ENCODE data around the gene SIPA1L3. TPM values are rescaled to one million over a fixed set of nuclear protein-coding genes. Genes with fewer than 3 reads are reported as not detected.

Gene SIPA1L3
- polyA plus RNA-seq, 2 of the 4 experiments (the other 2 are of a cell fraction), result 28.9 to 50.6 TPM

DNA sequence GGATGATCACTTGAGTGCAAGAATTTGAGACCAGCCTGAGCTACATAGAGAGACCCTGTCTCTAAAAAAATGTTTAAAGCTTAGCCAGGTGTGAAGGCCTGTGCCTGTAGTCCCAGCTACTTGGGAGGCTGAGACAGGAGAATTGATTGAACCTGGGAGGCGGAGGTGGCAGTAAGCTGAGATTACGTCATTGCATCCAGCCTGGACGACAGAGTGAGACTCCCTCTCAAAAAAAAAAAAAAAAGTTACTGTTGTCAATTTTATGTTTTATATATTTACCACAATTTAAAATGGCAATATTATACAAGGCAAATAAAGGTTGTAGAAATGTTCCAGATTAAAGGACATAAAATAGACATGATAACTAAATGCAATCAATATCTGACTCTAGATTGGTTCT, 29.9 kb upstream of the SIPA1L3 start:
- Histone ChIP-seq H3K4me3 (no peak overlapping the region), H3K4me1 (no peaks in the 10 kb centered on the region), H3K4me2 (no peak overlapping the region), H3K9me3 (peaks cover 67% of the 10 kb centered on the region), H3K27ac (no peak overlapping the region)
- TF ChIP-seq ZSCAN20 (CRISPR knock-in tag; IDR thresholded peaks at IDR 0.05), result no peak
- TF ChIP-seq, protein P1, sequence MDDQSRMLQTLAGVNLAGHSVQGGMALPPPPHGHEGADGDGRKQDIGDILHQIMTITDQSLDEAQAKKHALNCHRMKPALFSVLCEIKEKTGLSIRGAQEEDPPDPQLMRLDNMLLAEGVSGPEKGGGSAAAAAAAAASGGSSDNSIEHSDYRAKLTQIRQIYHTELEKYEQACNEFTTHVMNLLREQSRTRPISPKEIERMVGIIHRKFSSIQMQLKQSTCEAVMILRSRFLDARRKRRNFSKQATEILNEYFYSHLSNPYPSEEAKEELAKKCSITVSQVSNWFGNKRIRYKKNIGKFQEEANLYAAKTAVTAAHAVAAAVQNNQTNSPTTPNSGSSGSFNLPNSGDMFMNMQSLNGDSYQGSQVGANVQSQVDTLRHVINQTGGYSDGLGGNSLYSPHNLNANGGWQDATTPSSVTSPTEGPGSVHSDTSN (IDR thresholded peaks at IDR 0.05), result no peak
- TF ChIP-seq, protein P2, sequence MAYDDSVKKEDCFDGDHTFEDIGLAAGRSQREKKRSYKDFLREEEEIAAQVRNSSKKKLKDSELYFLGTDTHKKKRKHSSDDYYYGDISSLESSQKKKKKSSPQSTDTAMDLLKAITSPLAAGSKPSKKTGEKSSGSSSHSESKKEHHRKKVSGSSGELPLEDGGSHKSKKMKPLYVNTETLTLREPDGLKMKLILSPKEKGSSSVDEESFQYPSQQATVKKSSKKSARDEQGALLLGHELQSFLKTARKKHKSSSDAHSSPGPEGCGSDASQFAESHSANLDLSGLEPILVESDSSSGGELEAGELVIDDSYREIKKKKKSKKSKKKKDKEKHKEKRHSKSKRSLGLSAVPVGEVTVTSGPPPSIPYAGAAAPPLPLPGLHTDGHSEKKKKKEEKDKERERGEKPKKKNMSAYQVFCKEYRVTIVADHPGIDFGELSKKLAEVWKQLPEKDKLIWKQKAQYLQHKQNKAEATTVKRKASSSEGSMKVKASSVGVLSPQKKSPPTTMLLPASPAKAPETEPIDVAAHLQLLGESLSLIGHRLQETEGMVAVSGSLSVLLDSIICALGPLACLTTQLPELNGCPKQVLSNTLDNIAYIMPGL (CRISPR knock-in tag; IDR thresholded peaks at IDR 0.05; ENCODE audit: borderline replicate concordance), result no peak
- no peak for TF ChIP-seq HDAC2 (IDR thresholded peaks at IDR 0.05)
- ChIA-PET POLR2A (no interaction called here), CTCF (interaction anchor here (0.6 kb wide), 1 partner anchor 17 kb away, joined by 3 read pairs; no protein-coding TSS in a partner anchor)
- ATAC-seq, result no peak
- peak; percentile 46 for FAIRE-seq
- 28% methylated on average over 3 of the region's 3 CpGs for WGBS (ENCODE audit: missing lambda C conversion rate)
- DNase-seq (ENCODE audit: low read depth in 1 of 2, low spot score in 1 of 2), result no peak

DNA sequence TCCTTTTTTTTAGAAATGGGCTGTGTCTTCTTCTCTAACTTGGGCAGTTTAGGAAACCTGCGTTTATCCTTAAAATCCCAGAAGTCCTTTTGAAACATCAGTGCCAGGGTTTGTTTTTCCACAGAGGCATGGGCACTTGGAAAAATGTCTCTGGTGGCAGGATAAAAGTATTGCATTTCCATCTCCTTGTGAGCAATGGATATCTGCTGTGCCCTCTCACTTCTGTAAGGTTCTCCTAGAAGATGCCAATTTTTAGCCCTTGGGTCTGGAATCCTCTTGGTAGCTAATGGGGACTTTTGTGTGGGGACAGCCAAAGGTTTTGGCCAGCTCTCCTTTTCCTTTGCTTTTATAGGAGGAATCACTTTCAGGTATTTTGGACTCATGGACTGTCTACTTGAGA, 21.6 kb upstream of the SIPA1L3 start:
- ChIA-PET POLR2A (no interaction called here), CTCF (interaction anchor here (0.5 to 2.8 kb wide), 5 partner anchors 14 to 359 kb away, joined by 3 to 11 read pairs (median 4); no protein-coding TSS in a partner anchor)
- FAIRE-seq (peak; percentile 13), ATAC-seq (peak; percentile 76; a peak in 5 of 6 replicates), DNase-seq (ENCODE audit: low read depth in 1 of 2, low spot score in 1 of 2) (peak; percentile 38 to 43)
- no peak for TF ChIP-seq HOXB5 (CRISPR knock-in tag; IDR thresholded peaks at IDR 0.05)
- TF ChIP-seq RARB (CRISPR knock-in tag; IDR thresholded peaks at IDR 0.05), result no peak
- TF ChIP-seq POLR2A (IDR thresholded peaks at IDR 0.05; ENCODE audit: low read length), result no peak
- TF ChIP-seq ZNF302 (CRISPR knock-in tag; IDR thresholded peaks at IDR 0.05), result no peak
- Histone ChIP-seq H3K4me1 (no peaks in the 10 kb centered on the region), H3K4me3 (no peak overlapping the region), H3K9me3 (peaks cover 77% of the 10 kb centered on the region), H3K27ac (no peak overlapping the region), H3K4me2 (no peak overlapping the region)
- WGBS (ENCODE audit: missing lambda C conversion rate), result 39% methylated on average over 1 of the region's 1 CpG

- Histone ChIP-seq H3K27ac (no peak overlapping the region), H3K4me2 (no peak overlapping the region), H3K9me3 (peaks cover 82% of the 10 kb centered on the region), H3K4me3 (no peak overlapping the region), H3K4me1 (no peaks in the 10 kb centered on the region)
- TF ChIP-seq EHMT2 (IDR thresholded peaks at IDR 0.05; ENCODE audit: low read depth), result no peak
- no peak for TF ChIP-seq JUNB (IDR thresholded peaks at IDR 0.05)
- no peak for TF ChIP-seq SMC3 (IDR thresholded peaks at IDR 0.05)
- TF ChIP-seq RCOR1 (IDR thresholded peaks at IDR 0.05; ENCODE audit: low read depth, low read length), result no peak
- no peak for TF ChIP-seq CHD2 (IDR thresholded peaks at IDR 0.05; ENCODE audit: low read length, partially characterized antibody)
- TF ChIP-seq NFE2L2 (conservative IDR thresholded peaks at IDR 0.05; ENCODE audit: low read length), result no peak
- TF ChIP-seq KDM5A (IDR thresholded peaks at IDR 0.05), result no peak
- no peak for TF ChIP-seq NR3C1 (IDR thresholded peaks at IDR 0.05)
- TF ChIP-seq PHF8 (IDR thresholded peaks at IDR 0.05; ENCODE audit: borderline replicate concordance, low read depth), result no peak
- TF ChIP-seq, protein P3, sequence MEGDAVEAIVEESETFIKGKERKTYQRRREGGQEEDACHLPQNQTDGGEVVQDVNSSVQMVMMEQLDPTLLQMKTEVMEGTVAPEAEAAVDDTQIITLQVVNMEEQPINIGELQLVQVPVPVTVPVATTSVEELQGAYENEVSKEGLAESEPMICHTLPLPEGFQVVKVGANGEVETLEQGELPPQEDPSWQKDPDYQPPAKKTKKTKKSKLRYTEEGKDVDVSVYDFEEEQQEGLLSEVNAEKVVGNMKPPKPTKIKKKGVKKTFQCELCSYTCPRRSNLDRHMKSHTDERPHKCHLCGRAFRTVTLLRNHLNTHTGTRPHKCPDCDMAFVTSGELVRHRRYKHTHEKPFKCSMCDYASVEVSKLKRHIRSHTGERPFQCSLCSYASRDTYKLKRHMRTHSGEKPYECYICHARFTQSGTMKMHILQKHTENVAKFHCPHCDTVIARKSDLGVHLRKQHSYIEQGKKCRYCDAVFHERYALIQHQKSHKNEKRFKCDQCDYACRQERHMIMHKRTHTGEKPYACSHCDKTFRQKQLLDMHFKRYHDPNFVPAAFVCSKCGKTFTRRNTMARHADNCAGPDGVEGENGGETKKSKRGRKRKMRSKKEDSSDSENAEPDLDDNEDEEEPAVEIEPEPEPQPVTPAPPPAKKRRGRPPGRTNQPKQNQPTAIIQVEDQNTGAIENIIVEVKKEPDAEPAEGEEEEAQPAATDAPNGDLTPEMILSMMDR (IDR thresholded peaks at IDR 0.05), result no peak
- no peak for TF ChIP-seq FOSB (CRISPR knock-in tag; IDR thresholded peaks at IDR 0.05)
- TF ChIP-seq ZSCAN20 (CRISPR knock-in tag; IDR thresholded peaks at IDR 0.05), result no peak
- TF ChIP-seq POLR2AphosphoS2 (conservative IDR thresholded peaks at IDR 0.05; ENCODE audit: low read length), result no peak
- no peak for TF ChIP-seq NPAS2 (CRISPR knock-in tag; IDR thresholded peaks at IDR 0.05; ENCODE audit: borderline replicate concordance)
- no peak for TF ChIP-seq CBX8 (IDR thresholded peaks at IDR 0.05)
- TF ChIP-seq, protein P1 (IDR thresholded peaks at IDR 0.05), result no peak
- no peak for TF ChIP-seq HES2 (IDR thresholded peaks at IDR 0.05)
- no peak for TF ChIP-seq USF2 (IDR thresholded peaks at IDR 0.05)
- TF ChIP-seq CEBPB (IDR thresholded peaks at IDR 0.05), result no peak
- 4% methylated on average over 1 of the region's 1 CpG for WGBS (ENCODE audit: missing lambda C conversion rate)
- DNase-seq (ENCODE audit: low read depth in 1 of 2, low spot score in 1 of 2), result no peak
- no peak for ATAC-seq
- no peak for FAIRE-seq
- ChIA-PET POLR2A (no interaction called here), CTCF (interaction anchor here (0.8 to 2.1 kb wide), 3 partner anchors 8 to 16 kb away, joined by 3 to 8 read pairs (median 4); no protein-coding TSS in a partner anchor)
These were observed 20.4 kb upstream of the SIPA1L3 start for GRCh38 chr19:37886571-37886970.
